Vagina (tissue), 2 donors: ENCODE measurements around the gene CARD10. TPM values are rescaled to one million over a fixed set of nuclear protein-coding genes. Genes with fewer than 3 reads are reported as not detected.

Experiments used
- DNase-seq, 2 donors: peaks; one replicate each; pipeline ENCODE4 v3.0.0-alpha.2; 2017; ENCODE audit errors: extremely low spot score in 2 of 2
- H3K27ac ChIP-seq: fragments of 200-600 bp; sonication (generic); one replicate; pipeline ENCODE4 v1.5.1; 2019
- H3K27me3 ChIP-seq: fragments of 200-600 bp; sonication (generic); one replicate; pipeline ENCODE4 v1.5.1; 2019
- H3K36me3 ChIP-seq, 2 donors: fragments of 200-600 bp; sonication (generic); one replicate each; pipeline ENCODE4 v1.5.1; 2017 to 2019
- H3K4me1 ChIP-seq: fragments of 200-600 bp; sonication (generic); one replicate; pipeline ENCODE4 v1.5.1; 2019
- H3K4me3 ChIP-seq, 2 donors: fragments of 200-600 bp; sonication (generic); 1 replicate in 1 of 2; 2 replicates in 1 of 2; pipeline ENCODE4 v1.5.1; 2016 to 2019
- H3K9me3 ChIP-seq: fragments of 200-600 bp; sonication (generic); one replicate; pipeline ENCODE4 v1.5.1; 2019
- POLR2A ChIP-seq, 2 donors: fragments of 450-650 bp; IDR thresholded peaks; one replicate each; pipeline ENCODE4 v1.6.1; 2017; ENCODE audit warnings: antibody characterized with exemption in 2 of 2, mild to moderate bottlenecking in 2 of 2, moderate library complexity in 2 of 2
- POLR2AphosphoS5 ChIP-seq, 2 donors: sonication (generic); formaldehyde crosslinking; IDR thresholded peaks; one replicate each; pipeline ENCODE4 v1.9.0; 2017; ENCODE audit warnings: antibody characterized with exemption in 2 of 2, mild to moderate bottlenecking in 2 of 2, low read depth in 1 of 2; ENCODE audit not compliant: insufficient read depth in 1 of 2
- intact Hi-C: fragments of 100-400 bp; cut with DNase I; formaldehyde crosslinking; loops from one replicate; pipeline ENCODE4 v1.15.1; 2023
- total RNA-seq: library from RNA; depleted of rRNA; stranded (reverse); fragments of >200 nt; gene quantifications from one replicate; pipeline ENCODE4 v1.2.3, GENCODE V29; 2016
- TF ChIP-seq, protein P1 (sequence below), 3 experiments: fragments of 450-650 bp in 2 of 3; fragments of 200-600 bp in 1 of 3; sonication (generic) in 1 of 3; IDR thresholded peaks; one replicate each; pipeline ENCODE4 v1.5.1; 2017 to 2019; ENCODE audit warnings: antibody characterized with exemption in 3 of 3, mild to moderate bottlenecking in 2 of 3, moderate library complexity in 2 of 3

CARD10 gene
- total RNA-seq, 1 donor from 2014 or later = 11.0 TPM

DNA sequence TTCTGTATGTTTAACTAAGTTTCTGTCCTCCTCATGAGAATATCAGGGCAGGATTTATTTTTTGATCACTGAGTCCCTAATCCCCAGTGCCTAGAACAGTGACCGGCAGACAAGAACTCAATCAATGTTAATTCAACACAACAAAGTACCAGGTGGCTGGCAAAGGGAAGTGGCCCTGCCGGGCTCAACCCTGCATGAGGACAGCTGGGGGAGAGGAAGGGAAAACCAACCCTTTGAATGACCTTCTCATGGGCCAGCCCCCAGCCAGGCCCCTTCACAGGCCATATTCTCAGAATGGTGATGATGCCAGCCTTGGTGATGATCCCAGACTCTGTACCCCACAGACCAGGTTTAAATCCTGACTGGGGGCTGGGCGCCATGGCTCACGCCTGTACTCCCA lies 31.6 kb downstream of the CARD10 start:
- no peak overlapping the region for H3K4me3 ChIP-seq
- no peaks in the 10 kb centered on the region for H3K9me3 ChIP-seq
- peaks cover 18% of the 10 kb centered on the region for H3K4me1 ChIP-seq
- intact Hi-C loops = no loop called here
- TF ChIP-seq POLR2AphosphoS5 (IDR thresholded peaks at IDR 0.05; ENCODE audit: insufficient read depth in 1 of 2, low read depth in 1 of 2) = no peak
- TF ChIP-seq, protein P1, sequence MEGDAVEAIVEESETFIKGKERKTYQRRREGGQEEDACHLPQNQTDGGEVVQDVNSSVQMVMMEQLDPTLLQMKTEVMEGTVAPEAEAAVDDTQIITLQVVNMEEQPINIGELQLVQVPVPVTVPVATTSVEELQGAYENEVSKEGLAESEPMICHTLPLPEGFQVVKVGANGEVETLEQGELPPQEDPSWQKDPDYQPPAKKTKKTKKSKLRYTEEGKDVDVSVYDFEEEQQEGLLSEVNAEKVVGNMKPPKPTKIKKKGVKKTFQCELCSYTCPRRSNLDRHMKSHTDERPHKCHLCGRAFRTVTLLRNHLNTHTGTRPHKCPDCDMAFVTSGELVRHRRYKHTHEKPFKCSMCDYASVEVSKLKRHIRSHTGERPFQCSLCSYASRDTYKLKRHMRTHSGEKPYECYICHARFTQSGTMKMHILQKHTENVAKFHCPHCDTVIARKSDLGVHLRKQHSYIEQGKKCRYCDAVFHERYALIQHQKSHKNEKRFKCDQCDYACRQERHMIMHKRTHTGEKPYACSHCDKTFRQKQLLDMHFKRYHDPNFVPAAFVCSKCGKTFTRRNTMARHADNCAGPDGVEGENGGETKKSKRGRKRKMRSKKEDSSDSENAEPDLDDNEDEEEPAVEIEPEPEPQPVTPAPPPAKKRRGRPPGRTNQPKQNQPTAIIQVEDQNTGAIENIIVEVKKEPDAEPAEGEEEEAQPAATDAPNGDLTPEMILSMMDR (IDR thresholded peaks at IDR 0.05) = no peak
- no peak for TF ChIP-seq POLR2A (IDR thresholded peaks at IDR 0.05)
- no peaks in the 10 kb centered on the region for H3K27me3 ChIP-seq
- H3K36me3 ChIP-seq = no peaks in the 10 kb centered on the region
- DNase-seq = no peak
- no peak overlapping the region for H3K27ac ChIP-seq

DNA sequence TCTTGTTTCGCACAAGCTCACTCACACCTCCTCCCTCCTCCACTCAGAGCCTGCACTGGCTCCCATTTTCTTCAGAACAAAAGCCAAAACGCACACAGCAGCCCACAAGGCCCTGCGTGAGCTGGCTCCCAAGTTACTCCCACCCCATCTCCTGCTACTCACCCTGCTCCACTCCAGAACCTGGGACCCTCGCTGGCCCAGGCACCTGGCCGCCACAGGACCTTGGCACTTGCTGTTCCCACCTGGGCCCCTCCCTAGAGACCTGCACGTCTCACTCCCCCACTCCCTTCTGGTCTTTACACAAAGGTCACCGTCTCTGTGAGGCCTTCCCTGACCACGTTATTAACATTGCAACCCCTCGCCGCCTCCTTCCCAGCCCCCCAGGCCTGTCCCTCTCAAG lies 32.1 kb downstream of the CARD10 start:
- H3K9me3 ChIP-seq = no peaks in the 10 kb centered on the region
- H3K27me3 ChIP-seq = no peaks in the 10 kb centered on the region
- no peak overlapping the region for H3K4me3 ChIP-seq
- no peak for DNase-seq
- TF ChIP-seq POLR2AphosphoS5 (IDR thresholded peaks at IDR 0.05; ENCODE audit: insufficient read depth in 1 of 2, low read depth in 1 of 2) = no peak
- no peak for TF ChIP-seq POLR2A (IDR thresholded peaks at IDR 0.05)
- TF ChIP-seq, protein P1 (IDR thresholded peaks at IDR 0.05) = no peak
- no peaks in the 10 kb centered on the region for H3K36me3 ChIP-seq
- intact Hi-C loops = no loop called here
- H3K27ac ChIP-seq = no peak overlapping the region
- peaks cover 18% of the 10 kb centered on the region for H3K4me1 ChIP-seq

GRCh38 chr22:37486224-37486845 lies 32.9 kb downstream of the CARD10 start, which contains the start of gene MFNG:
MFNG (minus strand) TSS chr22:37486384; CDS start chr22:37486177, 207 bp downstream.
- H3K4me1 ChIP-seq = peaks cover 18% of the 10 kb centered on the region
- intact Hi-C loops = no loop called here
- H3K27me3 ChIP-seq = no peaks in the 10 kb centered on the region
- TF ChIP-seq POLR2A (IDR thresholded peaks at IDR 0.05) = no peak
- TF ChIP-seq, protein P1 (IDR thresholded peaks at IDR 0.05) = no peak
- TF ChIP-seq POLR2AphosphoS5 (IDR thresholded peaks at IDR 0.05; ENCODE audit: insufficient read depth in 1 of 2, low read depth in 1 of 2) = peak in 1 of 2 donors; percentile 14
- no peaks in the 10 kb centered on the region for H3K36me3 ChIP-seq
- H3K9me3 ChIP-seq = no peaks in the 10 kb centered on the region
- DNase-seq = no peak
- peak within 1 kb of the TSS; percentile 45 to 46 for H3K4me3 ChIP-seq
- H3K27ac ChIP-seq = peak within 1 kb of the TSS; percentile 66

GRCh38 chr22:37485395-37486223 lies 33.6 kb downstream of the CARD10 start:
- peak overlapping the region; percentile 66 for H3K27ac ChIP-seq
- H3K27me3 ChIP-seq = no peaks in the 10 kb centered on the region
- H3K9me3 ChIP-seq = no peaks in the 10 kb centered on the region
- TF ChIP-seq, protein P1 (IDR thresholded peaks at IDR 0.05) = no peak
- no peak for TF ChIP-seq POLR2AphosphoS5 (IDR thresholded peaks at IDR 0.05; ENCODE audit: insufficient read depth in 1 of 2, low read depth in 1 of 2)
- TF ChIP-seq POLR2A (IDR thresholded peaks at IDR 0.05) = no peak
- no peak for DNase-seq
- H3K4me3 ChIP-seq = peak overlapping the region; percentile 45 to 46
- intact Hi-C loops = no loop called here
- peaks cover 18% of the 10 kb centered on the region for H3K4me1 ChIP-seq
- no peaks in the 10 kb centered on the region for H3K36me3 ChIP-seq
